Nephron progenitor cell (in vitro differentiated cells): ENCODE results near the gene EXOC3L2.

ENCODE experiments used
- DNase-seq: peaks from one replicate; pipeline ENCODE4 v3.0.0; 2021
- H3K27ac Mint-ChIP-seq: 2 replicates; pipeline ENCODE4 v1.8.0; 2021; ENCODE audit warnings: mild to moderate bottlenecking, moderate library complexity, mixed read lengths
- H3K27me3 Mint-ChIP-seq: 2 replicates; pipeline ENCODE4 v1.8.0; 2021; ENCODE audit warnings: mild to moderate bottlenecking, low read depth, mixed read lengths; ENCODE audit not compliant: poor library complexity
- H3K36me3 Mint-ChIP-seq: 2 replicates; pipeline ENCODE4 v1.8.0; 2021; ENCODE audit warnings: low read depth, mixed read lengths
- H3K4me1 Mint-ChIP-seq: 2 replicates; pipeline ENCODE4 v1.8.0; 2021; ENCODE audit warnings: mixed read lengths
- H3K4me3 Mint-ChIP-seq: 2 replicates; pipeline ENCODE4 v1.8.0; 2021; ENCODE audit warnings: mild to moderate bottlenecking, moderate library complexity, mixed read lengths
- H3K9me3 Mint-ChIP-seq: 2 replicates; pipeline ENCODE4 v1.8.0; 2021; ENCODE audit warnings: mild to moderate bottlenecking, moderate library complexity, mixed read lengths
- TF ChIP-seq, protein P1 (sequence below): fragments of 200-600 bp; sonication (generic); IDR thresholded peaks from 2 replicates; pipeline ENCODE4 v1.5.0; 2021; ENCODE audit warnings: antibody characterized with exemption

The EXOC3L2 gene

GRCh38 chr19:45223879-45224278 lies 21.3 kb downstream of the EXOC3L2 start:
- peaks cover 10% of the 10 kb centered on the region for H3K36me3 Mint-ChIP-seq
- no peak for DNase-seq
- H3K27ac Mint-ChIP-seq, result no peak overlapping the region
- H3K4me3 Mint-ChIP-seq, result no peak overlapping the region
- no peaks in the 10 kb centered on the region for H3K9me3 Mint-ChIP-seq
- H3K4me1 Mint-ChIP-seq, result peaks cover 22% of the 10 kb centered on the region
- TF ChIP-seq, protein P1, sequence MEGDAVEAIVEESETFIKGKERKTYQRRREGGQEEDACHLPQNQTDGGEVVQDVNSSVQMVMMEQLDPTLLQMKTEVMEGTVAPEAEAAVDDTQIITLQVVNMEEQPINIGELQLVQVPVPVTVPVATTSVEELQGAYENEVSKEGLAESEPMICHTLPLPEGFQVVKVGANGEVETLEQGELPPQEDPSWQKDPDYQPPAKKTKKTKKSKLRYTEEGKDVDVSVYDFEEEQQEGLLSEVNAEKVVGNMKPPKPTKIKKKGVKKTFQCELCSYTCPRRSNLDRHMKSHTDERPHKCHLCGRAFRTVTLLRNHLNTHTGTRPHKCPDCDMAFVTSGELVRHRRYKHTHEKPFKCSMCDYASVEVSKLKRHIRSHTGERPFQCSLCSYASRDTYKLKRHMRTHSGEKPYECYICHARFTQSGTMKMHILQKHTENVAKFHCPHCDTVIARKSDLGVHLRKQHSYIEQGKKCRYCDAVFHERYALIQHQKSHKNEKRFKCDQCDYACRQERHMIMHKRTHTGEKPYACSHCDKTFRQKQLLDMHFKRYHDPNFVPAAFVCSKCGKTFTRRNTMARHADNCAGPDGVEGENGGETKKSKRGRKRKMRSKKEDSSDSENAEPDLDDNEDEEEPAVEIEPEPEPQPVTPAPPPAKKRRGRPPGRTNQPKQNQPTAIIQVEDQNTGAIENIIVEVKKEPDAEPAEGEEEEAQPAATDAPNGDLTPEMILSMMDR, result no peak
- peaks cover 66% of the 10 kb centered on the region for H3K27me3 Mint-ChIP-seq

DNA sequence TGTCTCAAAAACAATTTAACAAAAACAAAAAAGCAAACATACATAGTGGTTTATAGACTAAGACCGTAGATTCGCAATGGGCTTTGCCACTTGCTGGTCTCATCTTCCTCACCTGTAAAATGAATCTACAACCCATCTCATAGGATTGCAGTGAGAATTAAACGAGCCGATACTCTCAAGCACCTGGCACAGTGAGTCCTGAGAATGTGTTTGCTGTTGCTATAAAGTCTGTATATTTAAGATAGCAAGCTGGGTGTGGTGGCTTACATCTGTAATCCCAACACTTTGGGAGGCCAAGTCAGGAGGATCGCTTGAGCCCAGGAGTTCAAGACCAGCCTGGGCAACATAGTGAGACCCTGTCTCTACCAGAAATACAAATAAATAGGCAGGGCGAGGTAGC lies 22.5 kb downstream of the EXOC3L2 start:
- peaks cover 71% of the 10 kb centered on the region for H3K27me3 Mint-ChIP-seq
- no peaks in the 10 kb centered on the region for H3K9me3 Mint-ChIP-seq

GRCh38 chr19:45218911-45219743 lies 26.1 kb downstream of the EXOC3L2 start:
- peaks cover 5% of the 10 kb centered on the region for H3K36me3 Mint-ChIP-seq
- no peak overlapping the region for H3K27ac Mint-ChIP-seq
- peak overlapping the region; percentile 45 for H3K4me3 Mint-ChIP-seq
- H3K4me1 Mint-ChIP-seq, result peaks cover 52% of the 10 kb centered on the region
- peaks cover 92% of the 10 kb centered on the region for H3K27me3 Mint-ChIP-seq
- H3K9me3 Mint-ChIP-seq, result peaks cover 3% of the 10 kb centered on the region
- TF ChIP-seq, protein P1, result no peak
- DNase-seq, result peak; percentile 38

More for the DNA sequence above, 22.5 kb downstream of the EXOC3L2 start:
- TF ChIP-seq, protein P1, result no peak
- Mint-ChIP-seq H3K4me3 (peak overlapping the region; percentile 5), H3K36me3 (peaks cover 9% of the 10 kb centered on the region), H3K27ac (peak overlapping the region; percentile 7), H3K4me1 (peaks cover 29% of the 10 kb centered on the region)
- no peak for DNase-seq

- Mint-ChIP-seq H3K4me3 (peak overlapping the region; percentile 55), H3K4me1 (peaks cover 59% of the 10 kb centered on the region), H3K27me3 (peaks cover 95% of the 10 kb centered on the region), H3K27ac (no peak overlapping the region), H3K9me3 (peaks cover 3% of the 10 kb centered on the region), H3K36me3 (peaks cover 5% of the 10 kb centered on the region)
- TF ChIP-seq, protein P1, result no peak
- DNase-seq, result no peak
These were observed 26.8 kb downstream of the EXOC3L2 start for GRCh38 chr19:45218426-45218825.

DNA sequence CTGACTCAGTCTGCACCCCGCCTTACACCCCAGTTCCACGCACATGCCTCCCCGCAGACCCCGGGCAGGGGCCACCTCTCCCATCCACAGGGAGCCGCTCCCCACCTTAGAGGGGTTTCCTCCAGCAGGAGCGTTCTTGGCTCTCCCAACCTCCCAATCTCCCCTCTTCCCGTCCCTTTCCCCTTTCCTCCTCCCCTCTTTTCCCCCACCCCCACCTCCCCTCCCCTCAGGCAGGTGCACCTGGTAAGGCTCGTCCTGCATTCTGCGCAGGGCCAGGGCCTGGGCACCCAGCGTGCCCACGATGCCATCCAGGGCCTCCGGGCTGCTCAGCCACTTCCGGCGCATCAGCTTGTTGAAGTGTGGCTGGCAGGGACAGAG lies 27.3 kb downstream of the EXOC3L2 start:
- DNase-seq, result no peak
- Mint-ChIP-seq H3K36me3 (peaks cover 5% of the 10 kb centered on the region), H3K4me3 (peak overlapping the region; percentile 48), H3K9me3 (peaks cover 3% of the 10 kb centered on the region), H3K27me3 (peaks cover 94% of the 10 kb centered on the region), H3K4me1 (peaks cover 62% of the 10 kb centered on the region), H3K27ac (no peak overlapping the region)
- TF ChIP-seq, protein P1, result no peak
